H1 (cell line): ENCODE results near the gene RPS19. TPM values are rescaled to one million over a fixed set of nuclear protein-coding genes. Genes with fewer than 3 reads are reported as not detected.

Experiments used
- CTCF ChIA-PET: fragments of 300-600 bp; sonication (Branson Sonifier 250); formaldehyde crosslinking; loops from one replicate; lab custom pipeline; 2021; ENCODE audit not compliant: partially characterized antibody; lab: Charles Lee
- POLR2A ChIA-PET: fragments of 300-600 bp; sonication (Branson Sonifier 250); formaldehyde crosslinking; loops from one replicate; lab custom pipeline; 2021; ENCODE audit warnings: inconsistent platforms; ENCODE audit not compliant: partially characterized antibody; lab: Charles Lee
- DNase-seq, 2 experiments: peaks; one replicate each; pipeline versions ENCODE4 v3.0.0 to v3.0.0-alpha.2; 2010 to 2022; ENCODE audit warnings: low spot score in 2 of 2, low read depth in 1 of 2, mixed read lengths in 1 of 2
- FAIRE-seq: peaks from 2 replicates; lab custom pipeline; 2011; peaks lifted over from hg19 to GRCh38; lab: Jason Lieb, UNC
- H2AFZ ChIP-seq: 2 replicates; pipeline ENCODE4 v1.8.1; 2012; ENCODE audit warnings: low read length, inconsistent platforms
- H2AK5ac ChIP-seq: 2 replicates; pipeline ENCODE4 v1.6.1; 2013; ENCODE audit warnings: low read depth, low read length
- H2BK120ac ChIP-seq: replicated peaks from 2 replicates; pipeline ENCODE3; 2013; ENCODE audit warnings: low read depth, low read length, inconsistent platforms
- H2BK12ac ChIP-seq: 2 replicates; pipeline ENCODE4 v1.6.1; 2013; ENCODE audit warnings: low read depth, low read length
- H2BK15ac ChIP-seq: 2 replicates; pipeline ENCODE4 v1.6.1; 2013; ENCODE audit warnings: low read length
- H2BK20ac ChIP-seq: 2 replicates; pipeline ENCODE4 v1.6.1; 2013; ENCODE audit warnings: low read length
- H2BK5ac ChIP-seq: 2 replicates; pipeline ENCODE4 v1.6.1; 2013; ENCODE audit warnings: low read depth, low read length
- H3K14ac ChIP-seq: 2 replicates; pipeline ENCODE4 v1.6.1; 2013; ENCODE audit warnings: inconsistent platforms; ENCODE audit not compliant: insufficient read length
- H3K18ac ChIP-seq: 2 replicates; pipeline ENCODE4 v1.6.1; 2013; ENCODE audit warnings: low read length; ENCODE audit errors: extremely low read depth
- H3K23ac ChIP-seq: 2 replicates; pipeline ENCODE4 v1.6.1; 2013; ENCODE audit warnings: inconsistent platforms; ENCODE audit not compliant: insufficient read length
- H3K23me2 ChIP-seq: 2 replicates; pipeline ENCODE4 v1.6.1; 2013; ENCODE audit warnings: low read depth, low read length
- H3K27ac ChIP-seq: 2 replicates; pipeline ENCODE4 v1.6.1; 2011; ENCODE audit warnings: low read depth, low read length, inconsistent platforms
- H3K27me3 ChIP-seq, 4 experiments: replicated peaks in 1 of 4; 1 replicate in 1 of 4; 2 replicates in 3 of 4; pipeline versions ENCODE4 v1.6.1 to v1.8.1; 2011 to 2013; ENCODE audit warnings: low read length in 3 of 4, mild to moderate bottlenecking in 3 of 4, inconsistent platforms in 2 of 4, mixed read lengths in 2 of 4, moderate library complexity in 1 of 4; ENCODE audit not compliant: control insufficient read depth in 3 of 4, insufficient read depth in 3 of 4; ENCODE audit errors: extremely low read depth in 1 of 4
- H3K36me3 ChIP-seq, 4 experiments: 2 replicates each; pipeline versions ENCODE4 v1.6.1 to v1.8.1; 2011 to 2013; ENCODE audit warnings: mild to moderate bottlenecking in 4 of 4, low read length in 3 of 4, moderate library complexity in 2 of 4, control low read depth in 1 of 4, inconsistent platforms in 1 of 4; ENCODE audit not compliant: insufficient read depth in 4 of 4, control insufficient read depth in 2 of 4
- H3K4ac ChIP-seq: replicated peaks from 2 replicates; pipeline ENCODE3; 2013; ENCODE audit warnings: low read length, low read depth, mixed read lengths, inconsistent platforms; ENCODE audit not compliant: insufficient read length
- H3K4me1 ChIP-seq, 4 experiments: replicated peaks in 1 of 4; 1 replicate in 1 of 4; 2 replicates in 3 of 4; pipeline versions ENCODE4 v1.6.1 to v1.8.1; 2011 to 2013; ENCODE audit warnings: low read length in 3 of 4, inconsistent platforms in 2 of 4, mixed read lengths in 1 of 4; ENCODE audit not compliant: insufficient read depth in 4 of 4, control insufficient read depth in 3 of 4
- H3K4me2 ChIP-seq, 2 experiments: 2 replicates each; pipeline versions ENCODE4 v1.6.1 to v1.8.1; 2011 to 2013; ENCODE audit warnings: low read depth in 2 of 2, low read length in 2 of 2, control low read depth in 1 of 2, inconsistent platforms in 1 of 2, mild to moderate bottlenecking in 1 of 2; ENCODE audit not compliant: insufficient read depth in 1 of 2
- H3K4me3 ChIP-seq, 4 experiments: fragments of 200-600, 300-600 bp in 1 of 4; sonication (generic), shearing (Covaris generic), sonication (Bioruptor Twin) in 1 of 4; 2 replicates each; pipeline versions ENCODE4 v1.5.1 to v1.8.1; 2011 to 2016; ENCODE audit warnings: low read length in 4 of 4, low read depth in 3 of 4, control low read depth in 2 of 4, inconsistent platforms in 2 of 4, mild to moderate bottlenecking in 2 of 4, mixed read lengths in 1 of 4, moderate library complexity in 1 of 4; ENCODE audit not compliant: insufficient read depth in 2 of 4; ENCODE audit errors: extremely low read depth in 1 of 4
- H3K56ac ChIP-seq: replicated peaks from 2 replicates; pipeline ENCODE3; 2013; ENCODE audit warnings: low read depth, mild to moderate bottlenecking, mixed read lengths, low read length, inconsistent platforms; ENCODE audit not compliant: insufficient read length
- H3K79me1 ChIP-seq: 2 replicates; pipeline ENCODE4 v1.6.1; 2013; ENCODE audit warnings: low read depth, low read length, control low read depth
- H3K79me2 ChIP-seq, 2 experiments: 2 replicates each; pipeline versions ENCODE4 v1.6.1 to v1.8.1; 2012 to 2013; ENCODE audit warnings: low read length in 2 of 2, mild to moderate bottlenecking in 2 of 2, inconsistent platforms in 1 of 2; ENCODE audit not compliant: insufficient read depth in 2 of 2, control insufficient read depth in 1 of 2
- H3K9ac ChIP-seq, 4 experiments: replicated peaks in 1 of 4; 1 replicate in 1 of 4; 2 replicates in 3 of 4; pipeline versions ENCODE4 v1.6.1 to v1.8.1; 2011 to 2013; ENCODE audit warnings: low read depth in 3 of 4, low read length in 3 of 4, control low read depth in 2 of 4, mild to moderate bottlenecking in 2 of 4, moderate library complexity in 2 of 4, inconsistent platforms in 1 of 4; ENCODE audit errors: extremely low read depth in 1 of 4
- H3K9me3 ChIP-seq, 2 experiments: 2 replicates each; pipeline versions ENCODE4 v1.6.1 to v1.8.1; 2012 to 2013; ENCODE audit warnings: mild to moderate bottlenecking in 2 of 2, moderate library complexity in 2 of 2, control low read depth in 1 of 2, inconsistent platforms in 1 of 2, low read depth in 1 of 2, low read length in 1 of 2, mixed read lengths in 1 of 2; ENCODE audit not compliant: insufficient read depth in 2 of 2
- H4K20me1 ChIP-seq, 2 experiments: replicated peaks in 1 of 2; 2 replicates each; pipeline versions ENCODE3 to v1.8.1; 2011 to 2013; ENCODE audit warnings: inconsistent platforms in 2 of 2, low read length in 2 of 2, mild to moderate bottlenecking in 1 of 2; ENCODE audit not compliant: insufficient read depth in 2 of 2, control insufficient read depth in 1 of 2
- H4K5ac ChIP-seq: 2 replicates; pipeline ENCODE4 v1.6.1; 2013; ENCODE audit warnings: low read length, low read depth, mixed read lengths, inconsistent platforms; ENCODE audit not compliant: insufficient read length
- H4K8ac ChIP-seq: 2 replicates; pipeline ENCODE4 v1.8.0; 2013; ENCODE audit warnings: mild to moderate bottlenecking, moderate library complexity, low read length, inconsistent platforms; ENCODE audit not compliant: insufficient read depth; ENCODE audit errors: extremely low read depth
- H4K91ac ChIP-seq: replicated peaks from 2 replicates; pipeline ENCODE3; 2013; ENCODE audit warnings: low read length, mixed read lengths, inconsistent platforms; ENCODE audit not compliant: insufficient read length
- EGR1 ChIP-seq: IDR thresholded peaks from 2 replicates; pipeline ENCODE4 v1.6.1; 2011; ENCODE audit warnings: low read depth, low read length, borderline replicate concordance
- EZH2 ChIP-seq: fragments of 200-600 bp; sonication (generic); IDR thresholded peaks from 2 replicates; pipeline ENCODE4 v1.7.1; 2012; ENCODE audit warnings: low read depth, mild to moderate bottlenecking, moderate library complexity, low read length, inconsistent platforms; ENCODE audit not compliant: severe bottlenecking
- GABPA ChIP-seq: IDR thresholded peaks from 2 replicates; pipeline ENCODE4 v1.6.1; 2011; ENCODE audit warnings: mild to moderate bottlenecking, low read length, moderate library complexity, borderline replicate concordance; ENCODE audit not compliant: insufficient read depth
- MAFK ChIP-seq: IDR thresholded peaks from 2 replicates; pipeline ENCODE4 v1.6.1; 2012; ENCODE audit warnings: low read depth, mild to moderate bottlenecking, improper control_type of control experiment, low read length
- NRF1 ChIP-seq: IDR thresholded peaks from 2 replicates; pipeline ENCODE4 v1.6.1; 2011; ENCODE audit warnings: mild to moderate bottlenecking, low read depth, low read length, improper control_type of control experiment
- PHF8 ChIP-seq: fragments of 200-600 bp; sonication (generic); conservative IDR thresholded peaks from 2 replicates; pipeline ENCODE4 v1.7.1; 2012; ENCODE audit warnings: low read depth, mild to moderate bottlenecking, inconsistent platforms, low read length, moderate library complexity
- RXRA ChIP-seq: IDR thresholded peaks from 2 replicates; pipeline ENCODE4 v1.6.1; 2011; ENCODE audit warnings: low read depth, mild to moderate bottlenecking, low read length, moderate library complexity; ENCODE audit not compliant: insufficient read depth
- SIN3A ChIP-seq, 2 experiments: IDR thresholded peaks in 1 of 2; conservative IDR thresholded peaks in 1 of 2; 2 replicates each; pipeline ENCODE4 v1.6.1; 2011 to 2012; ENCODE audit warnings: low read length in 2 of 2, improper control_type of control experiment in 1 of 2, low read depth in 1 of 2, mild to moderate bottlenecking in 1 of 2
- SIRT6 ChIP-seq: IDR thresholded peaks from one replicate; pipeline ENCODE4 v1.7.1; 2012; ENCODE audit warnings: low read length, inconsistent platforms
- SP1 ChIP-seq: IDR thresholded peaks from 2 replicates; pipeline ENCODE4 v1.6.1; 2011; ENCODE audit warnings: low read depth, low read length
- TAF1 ChIP-seq: IDR thresholded peaks from 2 replicates; pipeline ENCODE4 v1.6.1; 2011; ENCODE audit warnings: mild to moderate bottlenecking, low read depth, low read length
- TBP ChIP-seq: IDR thresholded peaks from 2 replicates; pipeline ENCODE4 v1.6.1; 2011; ENCODE audit warnings: low read depth, low read length, improper control_type of control experiment
- WGBS, 2 experiments: shearing (Covaris generic) in 1 of 2; methylation state at CpG; one replicate each; pipeline versions ENCODE4 v1.1.6 to v1.1.7; 2013 to 2015; ENCODE audit warnings: low lambda C conversion rate in 2 of 2, mixed read lengths in 2 of 2, inconsistent platforms in 1 of 2, low coverage in 1 of 2, missing lambda C conversion rate in 1 of 2; ENCODE audit not compliant: insufficient replicate concordance in 2 of 2, insufficient coverage in 1 of 2, insufficient read length in 1 of 2; ENCODE audit errors: extremely low coverage in 1 of 2, missing lambda C conversion rate in 1 of 2; 5-methylcytosine and 5-hydroxymethylcytosine counted together
- polyA plus RNA-seq, 7 experiments: library from polyadenylated mRNA; depleted of rRNA in 3 of 7; stranded (reverse) in 5 of 7; unstranded in 2 of 7; fragments of >200 nt in 5 of 7; fragments of 200-250 nt in 2 of 7; gene quantifications; 1 replicate in 5 of 7; 2 replicates in 1 of 7; 4 replicates in 1 of 7; pipeline versions ENCODE4 v1.2.1 to v1.2.3, GENCODE V29; 2011 to 2013; ENCODE audit warnings: missing spikeins in 2 of 7, mixed read lengths in 2 of 7
- total RNA-seq: library from RNA; stranded (reverse); fragmentation: NEBNext Ultra II Directional; extraction: Animal tissue kit (Norgen Biotek cat#: 25700); gene quantifications from 2 replicates; pipeline ENCODE4 v1.2.1, GENCODE V29; 2021
- TF ChIP-seq, protein P1 (sequence below): IDR thresholded peaks from 2 replicates; pipeline ENCODE4 v1.6.1; 2012; ENCODE audit warnings: inconsistent platforms

The RPS19 gene
- total and polyA plus RNA-seq, 2 of the 8 experiments (the other 6 are each of a cell fraction or from before 2014, with no cell fraction given) = 2,817 to 5,751 TPM

DNA sequence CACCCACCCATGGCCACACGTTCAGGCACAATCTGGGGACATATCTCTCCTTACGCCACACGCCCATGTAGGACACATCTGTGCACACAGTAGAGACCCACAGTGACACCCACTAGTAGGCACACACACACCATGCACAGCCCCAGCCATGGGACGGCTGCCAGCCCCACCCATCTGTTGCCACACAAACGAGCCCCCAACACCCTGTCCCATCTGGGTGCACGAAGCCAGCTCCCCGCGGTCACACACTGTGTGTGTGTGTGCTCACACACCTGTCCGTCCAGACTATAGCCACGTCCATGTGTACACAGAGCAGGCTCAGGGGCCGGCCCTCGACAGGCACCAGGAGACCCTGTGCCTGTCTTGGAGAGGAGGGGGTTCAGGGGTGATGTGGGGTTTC, 57.6 kb downstream of the RPS19 start:
- Histone ChIP-seq H3K27ac (no peak overlapping the region), H3K4me1 (peaks cover 0 to 24% (median 12%) of the 10 kb centered on the region in 4 experiments; a peak in 6 of 7 replicates), H2BK5ac (no peak overlapping the region), H3K23ac (no peak overlapping the region), H3K36me3 (no peaks in the 10 kb centered on the region), H3K79me1 (no peaks in the 10 kb centered on the region; the same call in 1 of the 2 replicates), H3K9me3 (no peaks in the 10 kb centered on the region), H3K4ac (no peak overlapping the region), H2AFZ (no peak overlapping the region), H2BK15ac (no peak overlapping the region; the same call in 1 of the 2 replicates), H3K18ac (no peak overlapping the region), H4K91ac (no peak overlapping the region), H3K79me2 (no peaks in the 10 kb centered on the region), H2BK120ac (no peak overlapping the region), H2AK5ac (peak overlapping the region; percentile 89; the same call in 1 of the 2 replicates), H3K4me2 (no peak overlapping the region; a peak in 1 of 4 replicates), H4K8ac (no peak overlapping the region), H3K23me2 (peaks cover 20% of the 10 kb centered on the region), H4K20me1 (peaks cover 4 to 46% of the 10 kb centered on the region in 2 experiments), H3K27me3 (peaks cover 59 to 100% (median 97%) of the 10 kb centered on the region in 4 experiments), H2BK20ac (peak overlapping the region; percentile 72; the same call in 1 of the 2 replicates), H3K4me3 (no peak overlapping the region), H3K14ac (no peak overlapping the region), H3K56ac (no peak overlapping the region), H3K9ac (no peak overlapping the region), H2BK12ac (0 out of 2 replicates have a peak overlapping the region, but pooled peaks have one; percentile 75), H4K5ac (no peak overlapping the region)
- WGBS, 2 experiments = 74% methylated on average over 10 of the region's 12 CpGs; no CpG with 5 or more reads in 1 of the 2 experiments
- CTCF ChIA-PET = interaction anchor here (1.1 to 1.6 kb wide), 2 partner anchors 14 to 53 kb away, joined by 3 to 5 read pairs; no protein-coding TSS in a partner anchor
- POLR2A ChIA-PET = interaction anchor here (0.6 kb wide), 1 partner anchor 11 kb away, joined by 3 read pairs; the partner anchor contains the start of gene ERFL
- no peak for DNase-seq
- no peak for FAIRE-seq
- TF ChIP-seq PHF8 (no peak), EZH2 (no peak), SIN3A (conservative IDR thresholded peaks at IDR 0.05 in 1 of 2, IDR thresholded peaks at IDR 0.05 in 1 of 2; ENCODE audit: low read depth in 1 of 2, low read length in 2 of 2) (no peak), SIRT6 (no peak), SP1 (no peak), MAFK (no peak), EGR1 (no peak), TAF1 (no peak), TBP (no peak), NRF1 (no peak), RXRA (no peak), GABPA (no peak)
- TF ChIP-seq, protein P1, sequence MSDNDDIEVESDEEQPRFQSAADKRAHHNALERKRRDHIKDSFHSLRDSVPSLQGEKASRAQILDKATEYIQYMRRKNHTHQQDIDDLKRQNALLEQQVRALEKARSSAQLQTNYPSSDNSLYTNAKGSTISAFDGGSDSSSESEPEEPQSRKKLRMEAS = no peak
